Stimulated activated CD8-positive, alpha-beta memory T cell treated with anti-CD3 and anti-CD28 coated beads, Interleukin-2, amount 100 ng/mL, for 1 hour (primary cell): Measurements from ENCODE around the gene PFDN1.

Experiments used
- DNase-seq, 2 donors: peaks; one replicate each; pipeline ENCODE4 v3.0.0-alpha.2; 2020; ENCODE audit warnings: low read depth in 2 of 2

PFDN1 gene

GRCh38 chr5:140239461-140239860 is 63.4 kb downstream of the PFDN1 start:
- DNase-seq = no peak

DNA sequence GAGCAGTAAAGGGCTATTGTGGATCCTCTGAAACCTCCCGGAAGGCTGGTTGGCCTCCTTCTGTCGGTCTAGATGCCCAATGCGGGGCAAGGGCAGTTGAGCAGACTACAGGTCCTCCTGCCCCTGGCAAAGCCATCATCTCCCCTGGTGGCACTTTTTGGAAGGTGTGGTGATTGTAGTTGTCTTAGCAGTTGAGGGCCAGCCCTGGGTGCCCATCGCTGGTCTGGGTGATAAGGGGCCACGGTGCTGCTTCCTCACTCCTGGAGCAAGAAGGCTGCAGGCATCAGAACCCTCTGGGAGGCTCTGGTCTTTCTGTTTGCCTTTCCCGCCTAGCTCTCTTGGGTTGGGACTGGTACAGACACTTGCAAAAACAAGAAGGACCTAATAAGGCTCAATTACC is 64.1 kb downstream of the PFDN1 start:
- DNase-seq = no peak

GRCh38 chr5:140236891-140237598 is 65.9 kb downstream of the PFDN1 start:
- DNase-seq = no peak

DNA sequence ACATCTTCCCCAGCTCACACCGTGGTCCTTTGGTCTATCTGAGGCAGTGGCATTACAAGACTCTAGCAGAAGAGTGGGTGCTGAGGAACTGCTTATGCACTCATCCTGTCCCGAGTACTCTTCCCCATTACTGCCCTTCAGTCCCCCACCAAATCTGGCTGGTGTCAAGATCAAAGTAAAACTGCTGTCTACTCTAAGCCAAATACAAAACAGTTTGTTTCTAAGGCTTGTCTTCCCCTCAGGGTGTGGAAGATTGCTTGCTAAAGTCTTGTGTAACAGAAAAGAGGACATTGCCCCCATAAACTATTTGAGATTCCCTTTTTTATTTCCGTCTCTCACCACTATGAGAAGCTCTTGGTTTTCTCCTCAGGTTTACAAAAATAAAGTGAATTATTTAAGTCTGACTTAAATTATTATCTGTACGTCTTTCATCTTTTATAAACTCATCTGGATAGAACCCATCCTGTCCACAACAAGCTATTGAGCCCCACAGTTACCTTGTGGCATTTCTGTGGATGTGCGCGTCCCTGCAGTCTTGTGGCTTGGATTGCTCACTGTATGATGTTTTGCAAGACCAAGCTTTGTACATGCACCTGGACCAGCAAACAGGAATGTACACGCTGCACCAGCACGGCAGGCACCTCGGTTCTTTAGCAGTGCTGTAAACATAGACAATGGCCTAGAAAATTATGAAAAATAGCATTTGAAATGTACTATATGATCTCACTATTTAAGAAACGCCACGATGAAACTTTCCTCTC is 66.9 kb downstream of the PFDN1 start:
- DNase-seq = no peak

- no peak for DNase-seq
Observed at GRCh38 chr5:140234377-140234989, 68.4 kb downstream of the PFDN1 start.

GRCh38 chr5:140232731-140233130 is 70.2 kb downstream of the PFDN1 start:
- DNase-seq = no peak

- DNase-seq = no peak
Observed at GRCh38 chr5:140230373-140230772, 72.5 kb downstream of the PFDN1 start.

- no peak for DNase-seq
Observed at GRCh38 chr5:140228364-140228837, 74.5 kb downstream of the PFDN1 start.

GRCh38 chr5:140227046-140227445 is 75.9 kb downstream of the PFDN1 start:
- no peak for DNase-seq

- no peak for DNase-seq
Observed at GRCh38 chr5:140225396-140225795, 77.5 kb downstream of the PFDN1 start.

- DNase-seq = no peak
Observed at GRCh38 chr5:140224658-140225057, 78.2 kb downstream of the PFDN1 start.

- DNase-seq = no peak
Observed at GRCh38 chr5:140223567-140223966, 79.3 kb downstream of the PFDN1 start.

DNA sequence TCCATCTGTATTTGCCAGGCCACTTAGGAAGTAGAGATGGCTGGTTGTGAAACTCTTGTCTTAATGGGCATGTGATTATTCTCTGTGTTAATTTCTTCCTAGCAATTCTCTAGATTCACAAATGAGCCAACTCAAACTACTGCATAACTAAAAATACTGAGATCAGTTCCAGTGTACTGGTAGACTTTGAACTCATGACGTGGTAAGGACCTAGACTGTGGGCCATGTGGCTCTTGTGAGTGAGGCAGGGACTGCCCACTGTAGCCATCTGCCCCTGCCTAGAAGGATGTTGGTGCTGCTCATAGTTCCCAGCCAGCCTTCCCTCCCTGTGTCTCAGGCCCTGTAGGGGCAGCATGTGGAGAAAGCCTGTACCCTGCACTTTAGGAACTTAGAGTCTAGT is 80.5 kb downstream of the PFDN1 start:
- no peak for DNase-seq

DNA sequence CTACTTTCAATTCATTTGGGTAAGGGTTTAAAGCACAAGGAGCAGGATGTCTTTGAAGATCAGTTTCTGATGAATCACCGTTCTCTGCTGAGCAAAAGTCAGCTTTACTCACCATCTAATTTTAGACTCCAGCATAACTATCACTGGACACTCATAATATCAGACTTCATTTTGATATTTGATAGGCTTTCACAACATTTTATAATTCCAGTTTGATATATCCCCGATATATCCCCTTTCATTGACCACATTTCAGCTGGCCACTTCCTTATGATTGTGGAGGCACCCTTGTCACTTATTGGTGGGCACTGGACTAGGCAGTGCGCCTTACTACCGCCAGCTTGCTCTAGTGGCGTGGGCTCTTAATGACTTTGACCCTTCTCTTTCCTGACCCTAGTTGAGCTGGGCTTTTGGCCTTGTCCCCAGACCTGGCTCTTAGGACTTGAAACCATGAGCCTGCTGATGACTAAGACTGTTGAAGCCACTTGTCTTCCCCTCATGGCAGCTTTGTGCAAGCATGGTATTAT is 81.1 kb downstream of the PFDN1 start:
- DNase-seq = no peak

DNA sequence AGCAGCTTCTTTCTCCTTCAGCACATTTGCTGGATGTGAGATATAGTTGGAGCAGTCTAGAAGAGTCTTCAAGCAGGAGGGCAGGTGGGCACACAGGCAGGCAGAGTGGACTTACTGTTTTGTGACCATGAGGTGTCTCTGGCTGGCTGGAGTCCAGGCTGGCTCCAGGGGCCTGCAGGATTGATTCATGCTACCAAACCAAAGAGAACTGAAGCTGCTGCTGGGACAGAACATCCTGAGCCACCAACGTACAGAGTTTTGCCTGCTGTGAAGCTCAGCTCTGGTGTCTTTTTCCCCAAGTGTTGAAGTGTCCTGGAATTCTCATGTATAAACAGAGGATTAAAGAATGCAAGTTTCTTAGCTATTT is 82.2 kb downstream of the PFDN1 start:
- no peak for DNase-seq

GRCh38 chr5:140220032-140220697 is 82.7 kb downstream of the PFDN1 start:
- DNase-seq = no peak

DNA sequence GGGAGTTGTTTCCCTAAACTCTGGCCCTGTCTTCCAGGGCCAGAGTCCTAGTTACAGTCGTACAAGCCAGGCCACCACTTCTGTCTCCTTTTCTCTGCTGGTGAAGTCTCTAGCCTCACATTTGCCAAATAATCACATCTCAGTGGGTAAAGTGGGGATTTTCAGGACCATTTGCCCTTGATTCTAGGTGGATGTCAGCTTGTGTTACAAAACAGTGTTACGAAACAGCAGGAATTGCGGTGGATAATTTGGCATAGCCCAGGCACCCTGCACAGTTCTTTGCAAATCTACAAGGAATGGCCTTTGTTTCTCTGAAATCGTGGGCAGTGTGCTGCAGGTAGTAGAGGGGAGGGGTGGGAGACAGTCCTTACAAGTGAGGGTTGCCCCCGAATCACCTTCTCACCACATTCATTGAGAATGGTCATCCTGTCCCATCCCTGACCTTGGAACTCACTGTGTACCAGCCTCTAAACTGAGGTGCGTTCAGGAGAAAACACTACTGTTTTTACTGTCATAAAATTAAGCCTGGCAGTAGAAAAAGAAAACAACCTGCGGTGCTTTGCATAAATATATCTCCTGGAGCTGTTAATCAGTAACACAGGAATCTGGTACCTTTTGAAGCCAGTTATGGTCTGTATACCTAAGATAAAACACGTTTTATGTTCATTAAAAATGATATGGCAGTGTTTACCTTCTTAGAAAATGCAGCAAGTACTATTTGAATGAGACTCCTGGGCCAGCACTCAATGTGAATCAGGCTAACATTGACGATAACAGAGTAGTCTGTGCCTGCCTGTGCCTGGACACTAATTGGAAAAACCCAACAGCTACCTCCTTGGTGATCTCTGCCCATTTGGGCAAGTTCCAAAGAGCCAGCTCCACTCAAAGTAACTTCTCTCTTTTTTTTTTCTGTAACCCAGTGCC is 83.6 kb downstream of the PFDN1 start:
- DNase-seq = no peak

GRCh38 chr5:140217299-140218026 is 85.4 kb downstream of the PFDN1 start:
- no peak for DNase-seq

GRCh38 chr5:140216478-140217074 is 86.3 kb downstream of the PFDN1 start:
- no peak for DNase-seq

DNA sequence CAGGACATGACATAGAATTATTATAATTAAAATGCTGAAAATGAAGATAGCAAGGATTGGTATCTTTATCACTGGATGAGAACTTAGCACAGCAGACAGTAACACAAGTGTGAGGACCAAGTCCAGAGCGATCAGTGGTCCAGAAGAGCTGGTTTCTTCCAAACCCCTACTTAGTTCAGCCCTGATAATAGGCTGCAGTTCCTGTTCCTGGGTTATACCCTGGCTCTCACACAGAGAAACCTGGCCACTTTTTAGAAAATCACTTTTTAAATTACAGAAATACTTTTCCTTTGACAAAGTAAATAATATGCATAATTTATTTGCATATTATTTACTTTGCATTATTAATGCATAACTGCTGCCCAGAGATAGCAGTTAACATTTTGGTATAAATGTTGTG is 87.6 kb downstream of the PFDN1 start:
- DNase-seq = no peak
